Ishikawa (cell line): Measurements from ENCODE around the gene B3GALNT1.

Experiments used
- CREB1 ChIP-seq: IDR thresholded peaks from 2 replicates; pipeline ENCODE4 v1.6.1; 2012; ENCODE audit warnings: low read depth
- EP300 ChIP-seq: IDR thresholded peaks from 2 replicates; pipeline ENCODE4 v1.6.1; 2012; ENCODE audit warnings: borderline replicate concordance
- MAX ChIP-seq: IDR thresholded peaks from 2 replicates; pipeline ENCODE4 v1.6.1; 2012
- RAD21 ChIP-seq: IDR thresholded peaks from 2 replicates; pipeline ENCODE4 v1.6.1; 2012; ENCODE audit warnings: low read depth
- TAF1 ChIP-seq: IDR thresholded peaks from 2 replicates; pipeline ENCODE4 v1.6.1; 2012; ENCODE audit warnings: low read depth, mild to moderate bottlenecking
- TEAD4 ChIP-seq: IDR thresholded peaks from 2 replicates; pipeline ENCODE4 v1.6.1; 2012
- USF1 ChIP-seq: IDR thresholded peaks from 2 replicates; pipeline ENCODE4 v1.6.1; 2012
- YY1 ChIP-seq: IDR thresholded peaks from 2 replicates; pipeline ENCODE4 v1.6.1; 2012; ENCODE audit warnings: low read depth
- ZBTB7A ChIP-seq: IDR thresholded peaks from 2 replicates; pipeline ENCODE4 v1.6.1; 2012; ENCODE audit warnings: low read depth

GRCh38 chr3:161142486-161142885 is 37.3 kb upstream of the B3GALNT1 start:
- TF ChIP-seq YY1 (no peak), MAX (no peak), TAF1 (no peak), EP300 (no peak), ZBTB7A (no peak), TEAD4 (no peak), CREB1 (no peak), USF1 (no peak), RAD21 (no peak)
